Measurements from ENCODE around the gene ANLN.
"Not testable (repeated sequence)": the region's sequence is repeated elsewhere in the genome, so short reads cannot be mapped to it uniquely, and the experiment has no call there.

ANLN gene

GRCh38 chr7:36372156-36372555, 17.5 kb upstream of the ANLN start:
- H3K4me3 ChIP-seq (ENCODE audit: low read depth, low read length), result no peak overlapping the region
- no peak for TF ChIP-seq CTCF (IDR thresholded peaks at IDR 0.05; ENCODE audit: insufficient read depth, low read depth, low read length, missing control alignments)
- DNase-seq (ENCODE audit: low read depth), result no peak

GRCh38 chr7:36378555-36378954, 11.1 kb upstream of the ANLN start:
- not testable (repeated sequence) for DNase-seq (ENCODE audit: low read depth); H3K4me3 ChIP-seq (ENCODE audit: low read depth, low read length)

- DNase-seq (ENCODE audit: low read depth), result no peak
- no peak for TF ChIP-seq CTCF (IDR thresholded peaks at IDR 0.05; ENCODE audit: insufficient read depth, low read depth, low read length, missing control alignments)
These were observed 9.7 kb upstream of the ANLN start for GRCh38 chr7:36379831-36380504.

GRCh38 chr7:36381056-36381455, 8.6 kb upstream of the ANLN start:
- DNase-seq (ENCODE audit: low read depth), result no peak
- no peak for TF ChIP-seq CTCF (IDR thresholded peaks at IDR 0.05; ENCODE audit: insufficient read depth, low read depth, low read length, missing control alignments)
- no peak overlapping the region for H3K4me3 ChIP-seq (ENCODE audit: low read depth, low read length)

More at GRCh38 chr7:36379831-36380504, 9.7 kb upstream of the ANLN start:
- H3K4me3 ChIP-seq (ENCODE audit: low read depth, low read length), result no peak overlapping the region

- DNase-seq (ENCODE audit: low read depth); H3K4me3 ChIP-seq (ENCODE audit: low read depth, low read length): not testable (repeated sequence)
These were observed 6.4 kb upstream of the ANLN start for GRCh38 chr7:36383284-36383683.

GRCh38 chr7:36385646-36386045, 4.0 kb upstream of the ANLN start:
- not testable (repeated sequence) for DNase-seq (ENCODE audit: low read depth); H3K4me3 ChIP-seq (ENCODE audit: low read depth, low read length)

GRCh38 chr7:36387435-36388231, 2.0 kb upstream of the ANLN start:
- TF ChIP-seq CTCF (IDR thresholded peaks at IDR 0.05; ENCODE audit: insufficient read depth, low read depth, low read length, missing control alignments), result no peak

GRCh38 chr7:36388423-36388822, 1.2 kb upstream of the ANLN start:
- no peak for TF ChIP-seq CTCF (IDR thresholded peaks at IDR 0.05; ENCODE audit: insufficient read depth, low read depth, low read length, missing control alignments)
- DNase-seq (ENCODE audit: low read depth), result no peak
- H3K4me3 ChIP-seq (ENCODE audit: low read depth, low read length), result no peak overlapping the region

More at GRCh38 chr7:36387435-36388231, 2.0 kb upstream of the ANLN start:
- no peak overlapping the region for H3K4me3 ChIP-seq (ENCODE audit: low read depth, low read length)
- no peak for DNase-seq (ENCODE audit: low read depth)

Measured in GM12865 (cell line).